B cell (primary cell): ENCODE measurements around the gene LHCGR. TPM values are rescaled to one million over a fixed set of nuclear protein-coding genes. Genes with fewer than 3 reads are reported as not detected.

Source experiments
- ATAC-seq: fragments of 200-7000 bp; cut with Tn5 transposase; one replicate; pipeline ENCODE4 v1.10.0; 2021; ENCODE audit warnings: low read depth, mild to moderate bottlenecking, moderate number of reproducible peaks, moderate library complexity
- CTCF ChIA-PET: fragments of 350-600 bp; sonication (Branson Sonifier 250); formaldehyde crosslinking; loops from one replicate; lab custom pipeline; 2021; ENCODE audit warnings: antibody characterized with exemption, inconsistent platforms; lab: Charles Lee
- POLR2A ChIA-PET: fragments of 350-600 bp; sonication (Branson Sonifier 250); formaldehyde crosslinking; loops from one replicate; lab custom pipeline; 2021; ENCODE audit warnings: antibody characterized with exemption; lab: Charles Lee
- DNase-seq: peaks from one replicate; pipeline ENCODE4 v3.0.0; 2013
- H2AFZ ChIP-seq: 2 replicates; pipeline ENCODE4 v1.6.1; 2012; ENCODE audit warnings: mild to moderate bottlenecking, low read depth, low read length; ENCODE audit not compliant: insufficient read depth, poor library complexity, severe bottlenecking
- H3K27ac ChIP-seq, 2 donors: 1 replicate in 1 of 2; 2 replicates in 1 of 2; pipeline ENCODE4 v1.5.1; 2012 to 2013; ENCODE audit warnings: low read length in 2 of 2, mild to moderate bottlenecking in 2 of 2, moderate library complexity in 1 of 2
- H3K27me3 ChIP-seq, 4 experiments: fragments of 200-600 bp in 1 of 4; sonication (generic) in 1 of 4; replicated peaks in 1 of 4; 1 replicate in 2 of 4; 2 replicates in 2 of 4; pipeline versions ENCODE4 v1.6.1 to v1.7.0; 2013 to 2016; ENCODE audit warnings: low read length in 3 of 4, mild to moderate bottlenecking in 2 of 4, mixed read lengths in 1 of 4, moderate library complexity in 1 of 4; ENCODE audit not compliant: insufficient read depth in 4 of 4, control insufficient read depth in 3 of 4; ENCODE audit errors: control extremely low read depth in 1 of 4
- H3K36me3 ChIP-seq, 2 experiments: replicated peaks in 1 of 2; 1 replicate in 1 of 2; 2 replicates in 1 of 2; pipeline versions ENCODE4 v1.6.1 to v1.7.1; 2013; ENCODE audit warnings: low read length in 1 of 2; ENCODE audit not compliant: insufficient read depth in 2 of 2, control insufficient read depth in 1 of 2; ENCODE audit errors: control extremely low read depth in 1 of 2, extremely low read depth in 1 of 2
- H3K4me1 ChIP-seq, 2 donors: fragments of 200-600 bp in 1 of 2; sonication (generic) in 1 of 2; 1 replicate in 1 of 2; 2 replicates in 1 of 2; pipeline versions ENCODE4 v1.5.1 to v1.6.1; 2013 to 2017; ENCODE audit warnings: low read length in 2 of 2; ENCODE audit not compliant: control insufficient read depth in 2 of 2, insufficient read depth in 2 of 2
- H3K4me2 ChIP-seq: replicated peaks from 2 replicates; pipeline ENCODE3; 2012; ENCODE audit warnings: mild to moderate bottlenecking, low read depth, low read length; ENCODE audit not compliant: poor library complexity, severe bottlenecking
- H3K4me3 ChIP-seq, 5 experiments: fragments of 200-600 bp in 1 of 5; sonication (generic) in 1 of 5; 1 replicate in 3 of 5; 2 replicates in 2 of 5; pipeline versions ENCODE4 v1.5.1 to v1.7.0; 2011 to 2016; ENCODE audit warnings: low read length in 4 of 5, mild to moderate bottlenecking in 4 of 5, low read depth in 2 of 5, control low read depth in 1 of 5, moderate library complexity in 1 of 5; ENCODE audit not compliant: insufficient read depth in 1 of 5; ENCODE audit errors: control extremely low read depth in 1 of 5, extremely low read depth in 1 of 5
- H3K79me2 ChIP-seq: fragments of 200-600 bp; sonication (generic); one replicate; pipeline ENCODE4 v1.6.0; 2016; ENCODE audit warnings: low read length; ENCODE audit not compliant: control insufficient read depth, insufficient read depth
- H3K9ac ChIP-seq: fragments of 200-600 bp; sonication (generic); 2 replicates; pipeline ENCODE4 v1.6.1; 2017; ENCODE audit warnings: mild to moderate bottlenecking, low read length, moderate library complexity
- H3K9me3 ChIP-seq, 3 donors: one replicate each; pipeline versions ENCODE4 v1.6.1 to v1.7.1; 2013; ENCODE audit warnings: low read length in 2 of 3; ENCODE audit not compliant: control insufficient read depth in 2 of 3, insufficient read depth in 1 of 3; ENCODE audit errors: control extremely low read depth in 1 of 3
- H4K20me1 ChIP-seq: 2 replicates; pipeline ENCODE4 v1.6.0; 2012; ENCODE audit warnings: mild to moderate bottlenecking, low read length; ENCODE audit not compliant: insufficient read depth, control insufficient read depth, poor library complexity, severe bottlenecking
- H3K27ac Mint-ChIP-seq: one replicate; pipeline ENCODE4 v1.8.0; 2021; ENCODE audit warnings: mixed read lengths
- H3K27me3 Mint-ChIP-seq: one replicate; pipeline ENCODE4 v1.8.0; 2021; ENCODE audit warnings: mixed read lengths
- H3K4me1 Mint-ChIP-seq: one replicate; pipeline ENCODE4 v1.8.0; 2021; ENCODE audit warnings: mixed read lengths
- H3K4me3 Mint-ChIP-seq: one replicate; pipeline ENCODE4 v1.8.0; 2021; ENCODE audit warnings: mixed read lengths
- H3K9me3 Mint-ChIP-seq: one replicate; pipeline ENCODE4 v1.8.0; 2022; ENCODE audit warnings: mixed read lengths; ENCODE audit not compliant: insufficient read depth
- EZH2 ChIP-seq: IDR thresholded peaks from 2 replicates; pipeline ENCODE4 v1.6.1; 2012; ENCODE audit warnings: borderline replicate concordance, low read depth, mild to moderate bottlenecking, moderate library complexity, low read length; ENCODE audit not compliant: insufficient read depth, poor library complexity, severe bottlenecking
- WGBS: methylation state at CpG from one replicate; pipeline ENCODE4 v1.1.5; 2013; ENCODE audit warnings: missing lambda C conversion rate; ENCODE audit not compliant: insufficient coverage; 5-methylcytosine and 5-hydroxymethylcytosine counted together
- intact Hi-C: fragments of 100-400 bp; cut with micrococcal nuclease; formaldehyde crosslinking; loops from one replicate; pipeline ENCODE4 v1.10.0; 2022
- polyA plus RNA-seq: library from polyadenylated mRNA; depleted of rRNA; stranded (reverse); fragments of >200 nt; gene quantifications from 2 replicates; pipeline ENCODE4 v1.2.3, GENCODE V29; 2012
- total RNA-seq, 2 donors: library from RNA; stranded (reverse); fragments of 120-200 nt in 1 of 2; gene quantifications; 1 replicate in 1 of 2; 2 replicates in 1 of 2; pipeline versions ENCODE4 v1.2.3 to v1.2.4, GENCODE V29; 2013 to 2022
- TF ChIP-seq, protein P1 (sequence below): fragments of 200-600 bp; IDR thresholded peaks from one replicate; pipeline ENCODE4 v1.8.0; 2022; ENCODE audit warnings: antibody characterized with exemption, mild to moderate bottlenecking

The LHCGR gene
- total and polyA plus RNA-seq, 2 donors (not counting 1 experiment from before 2014, with no cell fraction given) = not detected

DNA sequence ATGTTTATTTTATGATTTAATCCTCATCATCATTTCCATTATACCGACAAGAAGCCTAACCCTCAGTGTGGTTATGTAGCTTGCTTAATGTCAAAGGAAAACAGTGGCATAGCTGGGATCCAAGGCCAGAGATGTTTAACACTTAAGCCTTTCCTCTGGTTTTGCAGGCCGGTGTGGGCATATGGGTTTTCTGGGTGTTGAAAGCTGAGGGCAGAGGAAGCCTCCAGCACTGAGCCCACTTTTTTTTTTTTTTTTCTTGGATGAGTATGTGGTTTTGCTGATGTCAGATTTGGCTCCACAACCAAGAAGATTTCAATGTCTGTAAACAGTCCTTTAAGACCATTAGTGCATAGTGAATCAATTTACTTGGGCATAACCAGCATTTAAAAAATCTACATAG lies 41.3 kb downstream of the LHCGR start:
- ATAC-seq (no peak), DNase-seq (no peak)
- ChIA-PET CTCF (no interaction called here), POLR2A (no interaction called here)
- Histone ChIP-seq H3K27me3 (no peaks in the 10 kb centered on the region), H3K4me3 (no peak overlapping the region), H3K9ac (no peak overlapping the region), H3K27ac (no peak overlapping the region), H3K9me3 (no peaks in the 10 kb centered on the region), H3K36me3 (no peaks in the 10 kb centered on the region), H3K79me2 (no peaks in the 10 kb centered on the region), H3K4me2 (no peak overlapping the region), H4K20me1 (no peaks in the 10 kb centered on the region), H2AFZ (no peak overlapping the region), H3K4me1 (no peaks in the 10 kb centered on the region)
- Mint-ChIP-seq H3K4me1 (no peaks in the 10 kb centered on the region), H3K27ac (no peak overlapping the region), H3K4me3 (no peak overlapping the region), H3K9me3 (no peaks in the 10 kb centered on the region), H3K27me3 (peaks cover 21% of the 10 kb centered on the region)
- intact Hi-C loops = no loop called here
- WGBS = no CpG with 5 or more reads among the region's 2 CpGs
- no peak for TF ChIP-seq EZH2
- TF ChIP-seq, protein P1, sequence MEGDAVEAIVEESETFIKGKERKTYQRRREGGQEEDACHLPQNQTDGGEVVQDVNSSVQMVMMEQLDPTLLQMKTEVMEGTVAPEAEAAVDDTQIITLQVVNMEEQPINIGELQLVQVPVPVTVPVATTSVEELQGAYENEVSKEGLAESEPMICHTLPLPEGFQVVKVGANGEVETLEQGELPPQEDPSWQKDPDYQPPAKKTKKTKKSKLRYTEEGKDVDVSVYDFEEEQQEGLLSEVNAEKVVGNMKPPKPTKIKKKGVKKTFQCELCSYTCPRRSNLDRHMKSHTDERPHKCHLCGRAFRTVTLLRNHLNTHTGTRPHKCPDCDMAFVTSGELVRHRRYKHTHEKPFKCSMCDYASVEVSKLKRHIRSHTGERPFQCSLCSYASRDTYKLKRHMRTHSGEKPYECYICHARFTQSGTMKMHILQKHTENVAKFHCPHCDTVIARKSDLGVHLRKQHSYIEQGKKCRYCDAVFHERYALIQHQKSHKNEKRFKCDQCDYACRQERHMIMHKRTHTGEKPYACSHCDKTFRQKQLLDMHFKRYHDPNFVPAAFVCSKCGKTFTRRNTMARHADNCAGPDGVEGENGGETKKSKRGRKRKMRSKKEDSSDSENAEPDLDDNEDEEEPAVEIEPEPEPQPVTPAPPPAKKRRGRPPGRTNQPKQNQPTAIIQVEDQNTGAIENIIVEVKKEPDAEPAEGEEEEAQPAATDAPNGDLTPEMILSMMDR = no peak

GRCh38 chr2:48713647-48714046 lies 41.9 kb downstream of the LHCGR start:
- no peak for TF ChIP-seq EZH2
- TF ChIP-seq, protein P1 = no peak
- H3K4me2 ChIP-seq = no peak overlapping the region
- no peaks in the 10 kb centered on the region for H3K9me3 ChIP-seq
- Mint-ChIP-seq H3K9me3 (no peaks in the 10 kb centered on the region), H3K4me1 (no peaks in the 10 kb centered on the region), H3K27me3 (peaks cover 21% of the 10 kb centered on the region), H3K4me3 (no peak overlapping the region), H3K27ac (no peak overlapping the region)
- H3K36me3 ChIP-seq = no peaks in the 10 kb centered on the region
- no peak overlapping the region for H3K9ac ChIP-seq
- intact Hi-C loops = no loop called here
- no peaks in the 10 kb centered on the region for H4K20me1 ChIP-seq
- ATAC-seq = no peak
- H3K79me2 ChIP-seq = no peaks in the 10 kb centered on the region
- WGBS = no CpG with 5 or more reads among the region's 1 CpG
- H3K27me3 ChIP-seq = no peaks in the 10 kb centered on the region
- H2AFZ ChIP-seq = no peak overlapping the region
- ChIA-PET CTCF (no interaction called here), POLR2A (no interaction called here)
- no peak overlapping the region for H3K27ac ChIP-seq
- DNase-seq = no peak
- no peak overlapping the region for H3K4me3 ChIP-seq
- no peaks in the 10 kb centered on the region for H3K4me1 ChIP-seq
